GM18498 (cell line): ENCODE measurements around the gene CAPN8.
A peak's percentile ranks its signal among the peaks of the same experiment; 100 is the strongest.

ENCODE experiments used
- ATAC-seq: cut with Tn5 transposase; IDR thresholded peaks from one replicate; pipeline ENCODE4 v1.9.1; 2021; ENCODE audit warnings: mild to moderate bottlenecking, moderate library complexity; ENCODE audit not compliant: unreplicated experiment

Gene CAPN8

GRCh38 chr1:223665592-223666312 lies at the start of gene CAPN8:
Gene CAPN8, minus strand, starts transcription at chr1:223665701. Its CDS starts 55 bp downstream, at chr1:223665646.
- ATAC-seq = no peak

- ATAC-seq = no peak
Observed at GRCh38 chr1:223714849-223715603, 49.5 kb upstream of the CAPN8 start.

DNA sequence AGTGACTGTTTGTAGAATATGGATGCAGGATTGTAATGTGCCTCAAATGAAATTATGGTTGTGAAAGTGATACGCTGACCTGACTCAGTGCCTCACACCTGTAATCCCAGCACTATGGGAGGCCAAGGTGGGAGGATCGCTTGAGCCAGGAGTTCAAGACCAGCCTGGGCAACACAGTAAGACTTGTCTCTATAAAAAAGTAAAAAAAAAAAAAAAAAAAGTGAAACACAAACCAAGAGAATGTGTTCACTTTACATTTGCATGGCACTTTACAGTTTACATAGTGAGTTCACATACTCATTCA lies 48.9 kb upstream of the CAPN8 start:
- no peak for ATAC-seq

DNA sequence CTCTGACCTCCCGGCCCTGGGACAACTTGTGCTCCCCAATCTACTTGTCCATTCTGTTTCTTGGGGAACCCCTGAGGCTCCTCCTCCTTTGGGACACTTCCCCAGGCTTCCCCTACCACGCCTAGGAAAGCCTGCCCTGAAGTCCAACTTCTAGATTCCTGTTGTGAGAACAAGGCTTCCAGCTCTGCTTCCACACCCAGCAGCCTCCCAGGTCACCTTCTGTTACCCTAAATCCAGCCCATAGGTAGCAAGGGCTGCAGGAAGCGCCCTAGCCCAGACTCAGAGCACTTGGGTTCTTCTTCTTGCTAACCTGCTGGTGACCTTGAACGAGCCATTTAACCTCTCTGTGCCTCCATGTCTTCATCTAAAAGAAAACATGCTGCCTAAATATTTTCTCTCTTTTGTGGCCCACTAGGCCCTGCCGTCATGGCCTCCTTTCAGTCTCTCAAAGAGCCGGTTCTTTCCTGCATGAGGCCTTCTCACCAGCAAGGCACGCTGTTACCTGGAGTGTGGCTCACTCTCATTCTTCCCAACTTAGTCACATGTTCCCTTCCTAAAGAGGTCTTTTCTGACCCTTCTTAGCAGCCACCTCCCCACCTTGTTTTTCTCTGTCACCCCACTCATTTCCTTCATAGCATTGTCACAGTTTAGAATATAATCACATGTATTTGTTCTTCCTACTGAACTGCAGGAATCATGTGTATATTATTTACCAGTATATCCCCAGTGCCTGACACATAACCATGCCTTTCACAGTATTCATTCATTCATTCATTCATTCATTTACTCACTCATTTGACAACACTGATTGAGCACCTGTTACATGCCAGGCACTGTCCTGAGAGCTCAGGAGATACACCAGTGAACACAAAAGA lies 48.3 kb upstream of the CAPN8 start:
- no peak for ATAC-seq

- peak; percentile 36 for ATAC-seq
Observed at GRCh38 chr1:223712850-223713474, 47.5 kb upstream of the CAPN8 start.

GRCh38 chr1:223712194-223712849 lies 46.8 kb upstream of the CAPN8 start, which contains the start of gene CAPN2:
Gene CAPN2, plus strand, starts transcription at chr1:223712539. Its CDS starts 102 bp downstream, at chr1:223712641.
- peak; percentile 67 for ATAC-seq

DNA sequence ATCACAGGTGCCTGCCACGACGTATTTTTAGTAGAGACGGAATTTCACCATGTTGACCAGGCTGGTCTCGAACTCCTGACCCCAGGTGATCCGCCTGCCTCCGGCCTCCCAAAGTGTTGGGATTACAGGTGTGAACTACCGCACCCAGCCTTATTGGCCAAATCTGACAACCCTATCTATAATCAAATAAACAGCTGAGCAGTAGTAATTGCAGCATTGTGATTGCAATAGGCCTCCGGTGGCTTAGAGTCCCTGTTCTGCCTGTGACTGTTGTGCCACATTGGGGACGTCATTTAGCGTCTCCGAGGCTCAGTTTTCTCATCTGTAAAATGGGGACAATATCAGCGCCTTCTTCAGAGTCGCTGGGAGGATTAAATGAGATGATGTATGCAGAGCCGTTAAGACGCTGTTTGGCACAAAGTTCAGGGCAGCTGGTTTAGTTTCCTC lies 46.3 kb upstream of the CAPN8 start:
- no peak for ATAC-seq

DNA sequence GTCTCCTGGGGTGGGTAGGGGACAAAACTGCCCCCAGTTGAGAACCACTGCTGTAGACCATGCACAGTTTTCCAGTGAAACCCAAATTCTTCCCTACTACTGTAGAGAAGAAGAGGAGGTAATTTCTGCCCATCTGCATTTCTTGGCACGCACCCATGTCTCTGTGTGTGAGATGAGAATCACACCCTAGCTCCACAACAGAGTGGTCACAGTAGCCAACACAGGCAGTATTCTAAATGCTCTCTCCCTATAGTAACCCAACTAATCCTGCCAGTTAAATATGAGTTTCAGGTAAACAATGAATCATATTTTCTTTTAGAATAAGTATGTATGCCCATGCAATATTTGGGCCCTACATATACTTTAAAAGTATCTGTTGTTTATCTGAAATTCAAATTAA lies 45.7 kb upstream of the CAPN8 start:
- no peak for ATAC-seq

GRCh38 chr1:223710179-223711133 lies 45.0 kb upstream of the CAPN8 start:
- ATAC-seq = no peak

- ATAC-seq = no peak
Observed at GRCh38 chr1:223709598-223709997, 44.1 kb upstream of the CAPN8 start.

GRCh38 chr1:223708651-223709268 lies 43.3 kb upstream of the CAPN8 start:
- no peak for ATAC-seq

- no peak for ATAC-seq
Observed at GRCh38 chr1:223708001-223708359, 42.5 kb upstream of the CAPN8 start.

DNA sequence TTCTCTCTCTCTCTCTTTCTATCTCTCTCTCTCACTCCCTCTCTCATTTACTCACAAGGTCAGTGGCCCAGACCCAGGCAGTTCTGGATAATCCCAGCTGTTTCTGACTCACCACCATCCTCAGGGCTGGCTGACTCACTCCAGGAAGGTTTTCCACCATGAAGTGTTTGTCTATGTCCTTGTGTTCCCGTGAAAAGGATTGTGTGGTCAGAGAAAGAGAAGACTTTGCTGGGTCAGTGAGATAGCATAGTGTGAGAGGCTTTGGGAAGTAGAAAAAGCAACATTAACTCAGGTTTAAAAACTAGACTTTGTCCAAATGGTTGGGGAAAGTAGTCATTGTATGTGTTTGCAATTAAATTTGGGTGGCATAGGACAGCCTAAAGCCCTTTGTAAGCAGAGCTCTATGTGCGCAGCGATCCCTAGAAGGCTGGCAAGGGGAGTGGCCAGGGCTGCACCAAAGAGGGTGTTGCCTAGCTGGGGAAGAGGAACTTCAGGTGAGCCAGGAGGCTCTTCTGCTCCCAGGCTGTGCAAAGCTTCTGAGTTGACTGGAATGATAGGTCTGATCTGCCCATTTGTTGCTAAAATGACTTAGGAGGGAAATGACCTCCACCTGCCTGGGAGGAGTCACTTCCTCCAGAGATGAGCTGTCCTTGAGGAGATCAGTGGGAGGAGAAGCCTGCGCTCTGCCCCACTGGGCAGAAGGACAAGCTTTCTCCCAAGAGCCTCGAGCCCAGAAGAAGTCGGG lies 41.9 kb upstream of the CAPN8 start:
- no peak for ATAC-seq

DNA sequence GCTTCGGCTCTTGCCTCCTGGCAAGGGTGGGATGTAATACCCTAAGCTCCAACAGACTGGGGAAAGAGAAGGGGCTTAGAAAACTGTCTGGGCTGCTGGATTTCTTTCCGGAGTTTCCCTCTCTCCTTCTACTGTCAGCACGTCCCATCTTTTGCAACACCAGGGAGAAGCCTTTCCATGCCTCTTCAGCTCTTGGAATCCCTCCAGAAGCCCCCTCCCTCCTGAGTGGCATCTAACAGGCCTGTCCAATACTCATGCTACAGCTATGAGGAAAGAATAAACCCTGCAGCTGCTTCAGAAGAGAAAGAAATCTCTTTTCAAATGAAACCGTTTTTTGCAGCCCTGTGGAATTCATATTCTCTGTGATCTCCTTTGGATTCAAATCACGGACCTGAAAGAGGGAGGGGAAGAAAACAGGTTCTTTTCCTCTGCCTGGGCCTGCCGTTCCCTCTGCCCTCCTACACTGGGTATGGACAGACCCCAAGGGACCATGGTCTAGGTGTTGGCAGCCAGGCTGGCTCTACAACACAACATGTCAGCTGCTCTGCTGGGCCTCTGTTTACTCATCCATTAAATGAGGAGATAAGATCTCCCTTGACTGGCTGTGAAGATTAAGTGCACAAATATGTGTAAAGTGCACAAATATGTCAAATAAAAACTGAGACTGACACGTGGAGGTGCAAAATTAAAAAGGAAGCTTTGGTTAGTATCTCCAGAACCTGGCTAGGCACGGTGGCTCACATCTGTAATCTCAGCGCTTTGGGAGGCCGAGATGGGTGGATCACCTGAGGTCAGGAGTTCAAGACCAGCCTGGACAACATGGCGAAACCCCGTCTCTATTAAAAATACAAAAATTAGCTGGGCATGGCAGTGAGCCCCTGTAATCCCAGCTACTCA lies 40.8 kb upstream of the CAPN8 start:
- ATAC-seq = no peak

DNA sequence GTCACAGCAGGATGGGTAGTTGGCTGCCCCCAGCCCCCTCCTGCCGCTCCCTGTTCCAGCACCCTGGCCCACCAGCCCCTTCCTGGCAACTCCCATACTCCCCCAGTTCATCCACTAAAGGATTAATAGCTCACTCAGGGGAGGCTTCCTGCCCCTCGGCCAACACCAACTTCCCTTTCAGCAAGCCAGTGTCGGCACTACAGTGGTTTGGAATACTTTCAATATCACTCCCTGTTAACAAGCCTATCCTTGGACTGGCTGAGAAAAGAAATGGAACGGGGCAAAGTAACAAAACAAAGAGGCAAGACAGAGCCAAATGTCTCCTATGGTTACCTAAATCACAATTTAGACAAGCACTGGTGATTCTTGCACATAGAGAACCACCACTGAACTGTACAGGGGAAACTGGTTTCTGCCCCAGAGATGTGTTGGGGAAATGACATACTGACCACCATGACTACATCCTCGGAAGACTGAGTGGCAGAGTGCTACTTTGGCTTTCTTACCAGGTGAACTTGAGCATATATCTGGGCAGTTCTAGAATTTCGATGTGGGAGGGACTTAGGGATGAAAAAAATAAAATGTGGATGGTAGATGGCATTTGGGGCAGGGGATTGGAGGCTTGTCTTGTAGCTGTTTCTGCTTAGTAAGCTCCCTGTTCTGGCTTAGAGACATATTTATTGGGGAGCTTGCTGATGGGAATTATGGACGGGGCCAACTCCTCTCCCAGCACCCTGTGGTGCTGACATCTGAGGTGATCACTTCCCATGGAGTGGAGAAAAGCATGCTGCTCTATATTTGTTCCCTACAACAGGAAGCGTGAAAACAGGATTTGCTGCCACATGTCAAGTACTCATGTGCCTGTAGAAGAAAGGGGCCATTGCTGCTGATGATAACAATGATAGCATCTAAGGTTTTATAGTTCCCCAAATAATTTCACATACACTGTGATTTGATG lies 39.7 kb upstream of the CAPN8 start:
- ATAC-seq = no peak

- no peak for ATAC-seq
Observed at GRCh38 chr1:223703668-223704013, 38.1 kb upstream of the CAPN8 start.
